ENCODE data around the gene RREB1. TPM values are rescaled to one million over a fixed set of nuclear protein-coding genes. Genes with fewer than 3 reads are reported as not detected.

Gene RREB1
- polyA plus RNA-seq, 1 experiment, result 1.2 TPM

GRCh38 chr6:7111095-7111690, 3.4 kb downstream of the RREB1 start:
- Histone ChIP-seq H3K4me3 (ENCODE audit: low read depth, low read length) (no peak overlapping the region), H3K36me3 (ENCODE audit: control insufficient read depth, insufficient read depth, low read length) (no peaks in the 10 kb centered on the region), H3K27me3 (ENCODE audit: control insufficient read depth, insufficient read depth, low read length) (no peaks in the 10 kb centered on the region)
- ChIA-PET POLR2A (no interaction called here), CTCF (interaction anchor here (1.1 kb wide), 1 partner anchor 11 kb away, joined by 3 read pairs; no protein-coding TSS in a partner anchor)
- no peak for TF ChIP-seq CTCF (IDR thresholded peaks at IDR 0.05; ENCODE audit: insufficient read depth, low read depth, low read length)
- DNase-seq (ENCODE audit: low read depth), result no peak

GRCh38 chr6:7112171-7112570, 4.4 kb downstream of the RREB1 start:
- no peak for TF ChIP-seq CTCF (IDR thresholded peaks at IDR 0.05; ENCODE audit: insufficient read depth, low read depth, low read length)
- ChIA-PET POLR2A (no interaction called here), CTCF (interaction anchor here (0.9 kb wide), 1 partner anchor 9 kb away, joined by 3 read pairs; no protein-coding TSS in a partner anchor)
- H3K27me3 ChIP-seq (ENCODE audit: control insufficient read depth, insufficient read depth, low read length), result no peaks in the 10 kb centered on the region
- H3K36me3 ChIP-seq (ENCODE audit: control insufficient read depth, insufficient read depth, low read length), result no peaks in the 10 kb centered on the region
- H3K4me3 ChIP-seq (ENCODE audit: low read depth, low read length), result no peak overlapping the region
- DNase-seq (ENCODE audit: low read depth), result no peak

GRCh38 chr6:7112741-7113313, 5.1 kb downstream of the RREB1 start:
- ChIA-PET POLR2A (no interaction called here), CTCF (interaction anchor here (0.9 kb wide), 1 partner anchor 9 kb away, joined by 3 read pairs; no protein-coding TSS in a partner anchor)
- Histone ChIP-seq H3K4me3 (ENCODE audit: low read depth, low read length) (no peak overlapping the region), H3K36me3 (ENCODE audit: control insufficient read depth, insufficient read depth, low read length) (no peaks in the 10 kb centered on the region), H3K27me3 (ENCODE audit: control insufficient read depth, insufficient read depth, low read length) (no peaks in the 10 kb centered on the region)
- TF ChIP-seq CTCF (IDR thresholded peaks at IDR 0.05; ENCODE audit: insufficient read depth, low read depth, low read length), result no peak
- DNase-seq (ENCODE audit: low read depth), result no peak

DNA sequence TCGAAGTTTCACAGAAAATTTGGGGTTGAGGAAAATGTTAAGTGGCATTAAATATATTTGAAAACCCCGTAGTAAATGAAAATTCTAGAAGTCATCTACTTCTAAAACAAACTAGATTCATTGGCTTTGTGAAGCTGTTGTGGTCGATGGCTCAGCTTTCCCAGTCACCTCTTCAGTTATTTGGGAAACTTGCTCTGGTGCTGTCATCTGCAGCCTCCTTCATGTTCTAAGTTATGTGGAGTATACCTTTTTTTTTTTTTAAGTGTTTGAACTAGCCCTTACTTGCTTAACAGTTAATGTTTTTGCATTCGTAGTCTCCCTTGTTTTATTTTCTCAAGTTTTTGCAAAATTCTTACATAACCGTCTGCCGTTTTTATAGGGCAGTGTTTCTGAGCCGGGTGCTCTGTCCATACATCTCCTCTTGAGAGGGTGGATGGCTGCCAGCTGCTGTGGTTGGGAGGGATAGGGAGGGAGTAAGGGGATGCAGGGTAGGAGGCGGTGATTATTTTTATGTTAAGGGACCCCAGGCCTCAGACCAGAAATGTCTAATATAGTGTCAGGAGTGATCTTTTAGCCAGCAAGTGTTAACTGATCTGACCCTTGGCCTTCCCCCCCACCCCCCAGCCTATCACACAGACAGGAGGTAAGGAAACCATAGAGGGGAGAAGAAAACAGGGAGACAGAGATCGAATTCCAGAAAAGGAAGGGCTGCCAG, 7.1 kb downstream of the RREB1 start:
- ChIA-PET CTCF (no interaction called here), POLR2A (no interaction called here)
- TF ChIP-seq CTCF (IDR thresholded peaks at IDR 0.05; ENCODE audit: insufficient read depth, low read depth, low read length), result no peak
- DNase-seq (ENCODE audit: low read depth), result no peak
- no peaks in the 10 kb centered on the region for H3K36me3 ChIP-seq (ENCODE audit: control insufficient read depth, insufficient read depth, low read length)
- H3K27me3 ChIP-seq (ENCODE audit: control insufficient read depth, insufficient read depth, low read length), result no peaks in the 10 kb centered on the region
- H3K4me3 ChIP-seq (ENCODE audit: low read depth, low read length), result no peak overlapping the region

DNA sequence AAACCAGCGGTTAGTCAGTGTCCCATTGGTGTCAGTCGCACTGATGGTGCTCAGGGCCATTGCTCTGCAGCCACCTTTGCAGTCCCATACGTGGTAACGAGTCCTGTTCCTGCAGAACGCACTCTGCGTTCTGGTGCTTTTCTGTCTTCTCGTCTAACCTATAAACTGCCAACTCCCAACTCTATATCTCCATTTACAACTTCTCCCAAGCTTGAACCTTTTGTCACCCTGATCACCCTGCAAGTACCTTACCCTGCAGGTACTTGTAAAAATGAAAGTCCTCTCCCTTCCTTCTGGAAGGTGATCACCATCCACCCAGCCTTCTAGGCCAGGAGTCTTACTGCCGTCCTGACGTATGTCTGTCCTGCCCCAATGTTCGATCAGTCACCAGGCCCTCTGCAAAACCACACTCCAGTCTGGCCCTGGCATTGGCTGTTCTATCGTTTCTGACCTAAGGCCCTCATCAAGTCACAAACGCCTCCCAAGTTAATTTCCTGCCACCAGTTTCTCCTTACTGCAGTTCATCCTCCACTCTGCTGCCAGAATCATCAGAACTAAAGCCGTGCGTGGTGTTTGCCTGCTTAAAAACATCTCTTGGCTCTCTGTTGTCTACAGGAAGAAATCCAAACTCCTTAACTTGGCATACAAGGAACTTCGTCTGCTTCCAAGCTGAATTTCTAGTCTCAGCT, 7.9 kb downstream of the RREB1 start:
- Histone ChIP-seq H3K36me3 (ENCODE audit: control insufficient read depth, insufficient read depth, low read length) (no peaks in the 10 kb centered on the region), H3K27me3 (ENCODE audit: control insufficient read depth, insufficient read depth, low read length) (no peaks in the 10 kb centered on the region), H3K4me3 (ENCODE audit: low read depth, low read length) (no peak overlapping the region)
- no peak for DNase-seq (ENCODE audit: low read depth)
- ChIA-PET CTCF (no interaction called here), POLR2A (no interaction called here)
- TF ChIP-seq CTCF (IDR thresholded peaks at IDR 0.05; ENCODE audit: insufficient read depth, low read depth, low read length), result no peak
